ENCODE measurements around the gene NET1.

DNA sequence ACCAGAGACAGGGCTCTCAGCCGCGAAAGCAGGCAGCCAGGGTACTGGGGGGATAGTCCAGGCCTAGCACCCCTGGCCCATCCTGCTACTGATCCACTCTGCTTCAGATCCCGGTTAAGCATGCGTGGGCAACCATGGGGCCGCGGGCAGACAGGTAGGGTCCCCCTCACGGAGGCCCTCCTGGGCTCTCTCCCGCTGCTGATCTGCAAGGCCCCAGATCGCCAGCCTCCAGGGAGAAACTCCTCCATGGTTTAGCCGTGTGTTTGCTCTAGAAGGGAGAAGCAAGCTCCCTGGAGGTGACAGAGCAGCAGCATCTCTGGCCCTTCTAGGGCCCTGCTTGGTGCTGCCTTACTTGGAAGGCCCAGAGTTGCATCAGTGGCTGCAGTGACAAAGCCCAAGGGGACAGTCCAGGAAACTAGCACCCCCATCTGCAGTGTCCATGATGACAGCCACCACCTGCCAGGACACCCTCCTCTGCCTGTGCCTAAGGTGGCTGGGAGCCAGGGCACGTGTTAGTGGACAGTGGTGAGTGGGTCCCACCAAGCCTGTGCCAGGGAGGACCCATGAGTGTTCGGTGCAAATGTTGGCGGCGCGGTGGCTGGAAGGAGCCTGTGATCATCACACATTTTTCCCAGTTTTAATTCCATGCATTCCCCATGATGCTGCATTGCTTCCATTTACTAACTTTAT, 57.9 kb downstream of the NET1 start:
- TF ChIP-seq POLR2A (IDR thresholded peaks at IDR 0.05; ENCODE audit: low read depth, low read length): no peak
- TF ChIP-seq POLR2AphosphoS5 (IDR thresholded peaks at IDR 0.05; ENCODE audit: insufficient read depth, low read depth, low read length): no peak
- TF ChIP-seq, protein P1, sequence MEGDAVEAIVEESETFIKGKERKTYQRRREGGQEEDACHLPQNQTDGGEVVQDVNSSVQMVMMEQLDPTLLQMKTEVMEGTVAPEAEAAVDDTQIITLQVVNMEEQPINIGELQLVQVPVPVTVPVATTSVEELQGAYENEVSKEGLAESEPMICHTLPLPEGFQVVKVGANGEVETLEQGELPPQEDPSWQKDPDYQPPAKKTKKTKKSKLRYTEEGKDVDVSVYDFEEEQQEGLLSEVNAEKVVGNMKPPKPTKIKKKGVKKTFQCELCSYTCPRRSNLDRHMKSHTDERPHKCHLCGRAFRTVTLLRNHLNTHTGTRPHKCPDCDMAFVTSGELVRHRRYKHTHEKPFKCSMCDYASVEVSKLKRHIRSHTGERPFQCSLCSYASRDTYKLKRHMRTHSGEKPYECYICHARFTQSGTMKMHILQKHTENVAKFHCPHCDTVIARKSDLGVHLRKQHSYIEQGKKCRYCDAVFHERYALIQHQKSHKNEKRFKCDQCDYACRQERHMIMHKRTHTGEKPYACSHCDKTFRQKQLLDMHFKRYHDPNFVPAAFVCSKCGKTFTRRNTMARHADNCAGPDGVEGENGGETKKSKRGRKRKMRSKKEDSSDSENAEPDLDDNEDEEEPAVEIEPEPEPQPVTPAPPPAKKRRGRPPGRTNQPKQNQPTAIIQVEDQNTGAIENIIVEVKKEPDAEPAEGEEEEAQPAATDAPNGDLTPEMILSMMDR (IDR thresholded peaks at IDR 0.05; ENCODE audit: extremely low read depth in 1 of 2, insufficient read depth in 1 of 2, low read depth in 1 of 2, low read length in 2 of 2): no peak
- no peak for TF ChIP-seq EZH2 (IDR thresholded peaks at IDR 0.05; ENCODE audit: borderline replicate concordance, low read depth, low read length, severe bottlenecking)
- no peak for TF ChIP-seq JUN (IDR thresholded peaks at IDR 0.05; ENCODE audit: borderline replicate concordance, insufficient read depth, insufficient read length, low read depth)
- no peak for TF ChIP-seq GATA2 (IDR thresholded peaks at IDR 0.05; ENCODE audit: insufficient read depth, insufficient read length, low read depth, low read length)
